NCI-H345 treated with DMSO at 0.1 percent for 48 hours (cell line): ENCODE measurements around the gene USP19.

Experiments used
- DNase-seq: peaks from one replicate; lab custom pipeline; 2025; ENCODE audit not compliant: unreplicated experiment; lab: John Stamatoyannopoulos, UW

USP19 gene

GRCh38 chr3:49104052-49104426, 16.6 kb downstream of the USP19 start:
- DNase-seq, result no peak

GRCh38 chr3:49100046-49100615, 20.5 kb downstream of the USP19 start:
- DNase-seq, result no peak

- DNase-seq, result no peak
These were observed 21.6 kb downstream of the USP19 start for GRCh38 chr3:49098910-49099630.

GRCh38 chr3:49098429-49098828, 22.2 kb downstream of the USP19 start:
- no peak for DNase-seq

- peak; percentile 91 for DNase-seq
These were observed 26.5 kb downstream of the USP19 start, which contains the start of gene QRICH1 for GRCh38 chr3:49093853-49094767. Gene QRICH1, minus strand, starts transcription at chr3:49094071. Its CDS starts 17,054 bp downstream, at chr3:49077017.

GRCh38 chr3:49092938-49093852, 27.4 kb downstream of the USP19 start:
- DNase-seq, result no peak

GRCh38 chr3:49081429-49081828, 39.2 kb downstream of the USP19 start:
- DNase-seq, result no peak

- no peak for DNase-seq
These were observed 41.4 kb downstream of the USP19 start for GRCh38 chr3:49079270-49079669.

- DNase-seq, result no peak
These were observed 44.0 kb downstream of the USP19 start for GRCh38 chr3:49076646-49077045.

GRCh38 chr3:49076116-49076515, 44.5 kb downstream of the USP19 start:
- DNase-seq, result no peak
